ENCODE measurements around the gene TUBGCP3. TPM values are rescaled to one million over a fixed set of nuclear protein-coding genes. Genes with fewer than 3 reads are reported as not detected.
A peak's percentile ranks its signal among the peaks of the same experiment; 100 is the strongest.

TUBGCP3 gene
- total and polyA plus RNA-seq, 4 donors: 10.9 to 40.2 (median 26.9) TPM

GRCh38 chr13:112616586-112617362 lies 28.8 kb upstream of the TUBGCP3 start:
- DNase-seq: peak in 2 of 3 donors; percentile 29 to 44
- H3K9me3 ChIP-seq (ENCODE audit: control insufficient read depth in 4 of 4, insufficient read depth in 3 of 4, low read length in 3 of 4): no peaks in the 10 kb centered on the region
- no peaks in the 10 kb centered on the region for H3K36me3 ChIP-seq (ENCODE audit: control insufficient read depth in 4 of 4, insufficient read depth in 4 of 4, low read length in 4 of 4)
- peak; percentile 26 for TF ChIP-seq CTCF (IDR thresholded peaks at IDR 0.05; ENCODE audit: control extremely low read depth, extremely low read depth)
- ATAC-seq (ENCODE audit: insufficient read depth, low FRiP score): no peak
- H3K27me3 ChIP-seq (ENCODE audit: control insufficient read depth in 3 of 3, insufficient read depth in 3 of 3, low read length in 2 of 3): peaks cover 0 to 3% (median 0%) of the 10 kb centered on the region in 3 donors
- no peak overlapping the region for H3K27ac ChIP-seq (ENCODE audit: low read depth in 1 of 2, low read length in 1 of 2)
- WGBS, 2 donors: 59 to 64% methylated on average over 13 of the region's 13 CpGs
- no peak overlapping the region for H3K9ac ChIP-seq (ENCODE audit: insufficient read depth in 1 of 2, low read length in 2 of 2)
- H3K4me1 ChIP-seq (ENCODE audit: control insufficient read depth in 5 of 5, insufficient read depth in 5 of 5, low read length in 5 of 5): peaks cover 0 to 6% (median 1%) of the 10 kb centered on the region in 5 donors
- H3K4me3 ChIP-seq: no peak overlapping the region

- DNase-seq (no peak), ATAC-seq (ENCODE audit: insufficient read depth, low FRiP score) (no peak)
- Histone ChIP-seq H3K36me3 (ENCODE audit: control insufficient read depth in 4 of 4, insufficient read depth in 4 of 4, low read length in 4 of 4) (no peaks in the 10 kb centered on the region), H3K4me1 (ENCODE audit: control insufficient read depth in 5 of 5, insufficient read depth in 5 of 5, low read length in 5 of 5) (peaks cover 0 to 6% (median 1%) of the 10 kb centered on the region in 5 donors), H3K27me3 (ENCODE audit: control insufficient read depth in 3 of 3, insufficient read depth in 3 of 3, low read length in 2 of 3) (peaks cover 0 to 2% (median 0%) of the 10 kb centered on the region in 3 donors), H3K4me3 (no peak overlapping the region), H3K9ac (ENCODE audit: insufficient read depth in 1 of 2, low read length in 2 of 2) (no peak overlapping the region), H3K9me3 (ENCODE audit: control insufficient read depth in 4 of 4, insufficient read depth in 3 of 4, low read length in 3 of 4) (no peaks in the 10 kb centered on the region), H3K27ac (ENCODE audit: low read depth in 1 of 2, low read length in 1 of 2) (no peak overlapping the region)
- WGBS, 2 donors: 83 to 86% methylated on average over 8 of the region's 8 CpGs
- no peak for TF ChIP-seq CTCF (IDR thresholded peaks at IDR 0.05; ENCODE audit: control extremely low read depth, extremely low read depth)
These were observed 27.4 kb upstream of the TUBGCP3 start for GRCh38 chr13:112615391-112615790.

- H3K4me1 ChIP-seq (ENCODE audit: control insufficient read depth in 5 of 5, insufficient read depth in 5 of 5, low read length in 5 of 5): peaks cover 0 to 6% (median 1%) of the 10 kb centered on the region in 5 donors
- H3K27me3 ChIP-seq (ENCODE audit: control insufficient read depth in 3 of 3, insufficient read depth in 3 of 3, low read length in 2 of 3): peaks cover 0 to 2% (median 0%) of the 10 kb centered on the region in 3 donors
- DNase-seq (no peak), ATAC-seq (ENCODE audit: insufficient read depth, low FRiP score) (no peak)
- WGBS, 2 donors: 93 to 94% methylated on average over 7 of the region's 7 CpGs
- TF ChIP-seq CTCF (IDR thresholded peaks at IDR 0.05; ENCODE audit: control extremely low read depth, extremely low read depth): no peak
- no peak overlapping the region for H3K27ac ChIP-seq (ENCODE audit: low read depth in 1 of 2, low read length in 1 of 2)
- no peaks in the 10 kb centered on the region for H3K9me3 ChIP-seq (ENCODE audit: control insufficient read depth in 4 of 4, insufficient read depth in 3 of 4, low read length in 3 of 4)
- no peak overlapping the region for H3K4me3 ChIP-seq
- no peaks in the 10 kb centered on the region for H3K36me3 ChIP-seq (ENCODE audit: control insufficient read depth in 4 of 4, insufficient read depth in 4 of 4, low read length in 4 of 4)
- no peak overlapping the region for H3K9ac ChIP-seq (ENCODE audit: insufficient read depth in 1 of 2, low read length in 2 of 2)
These were observed 26.9 kb upstream of the TUBGCP3 start for GRCh38 chr13:112614835-112615234.
